Measurements from ENCODE around the gene ITGB1. TPM values are rescaled to one million over a fixed set of nuclear protein-coding genes. Genes with fewer than 3 reads are reported as not detected.

The ITGB1 gene
- total and polyA plus RNA-seq, 9 of the 15 experiments (the other 6 are each of a cell fraction or from before 2014, with no cell fraction given) = 40.2 to 194 (median 155) TPM

DNA sequence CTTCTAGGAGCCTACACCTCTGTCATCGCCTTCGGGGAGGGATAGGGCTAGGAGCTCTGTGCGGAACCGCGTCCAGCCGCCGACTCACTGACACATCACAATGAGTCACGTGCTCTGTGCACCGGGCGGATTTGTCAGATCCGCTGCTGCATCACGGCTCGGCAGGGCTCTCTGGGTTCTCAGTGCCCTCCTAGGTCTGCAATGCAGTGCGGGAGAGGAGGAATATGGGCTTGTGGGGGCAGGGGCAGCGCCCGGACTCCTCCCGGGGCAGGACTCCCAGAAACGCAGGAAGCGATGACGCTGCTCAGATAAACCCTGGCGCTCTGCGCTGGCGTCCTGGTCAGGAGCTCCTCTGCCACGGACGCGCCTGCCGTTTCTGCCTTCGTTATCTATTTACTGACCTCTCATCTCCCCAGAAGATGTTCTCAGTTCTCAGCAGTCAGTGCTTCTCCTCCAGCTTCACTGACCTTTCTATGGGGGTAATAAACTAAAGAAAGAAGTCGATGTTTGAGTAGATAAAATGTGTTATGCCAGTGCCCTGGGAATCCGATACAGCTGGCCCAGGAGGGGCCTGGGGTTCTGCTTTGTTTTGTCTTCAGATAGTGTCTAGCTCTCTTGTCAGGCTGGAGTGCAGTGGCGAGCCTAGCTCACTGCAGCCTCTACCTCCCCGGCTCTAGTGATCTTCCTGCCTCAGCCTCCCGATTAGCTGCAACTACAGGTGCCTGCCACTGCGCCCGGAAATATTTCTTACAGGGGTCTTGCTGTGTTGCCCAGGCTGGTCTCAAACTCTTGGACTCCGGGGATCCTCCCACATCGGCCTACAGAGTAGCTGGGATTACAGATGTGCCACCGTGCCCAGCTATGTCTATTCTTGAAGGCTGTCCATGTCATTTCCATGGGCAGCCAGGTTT is 22.8 kb upstream of the ITGB1 start (continued):
- TF ChIP-seq, protein P1, sequence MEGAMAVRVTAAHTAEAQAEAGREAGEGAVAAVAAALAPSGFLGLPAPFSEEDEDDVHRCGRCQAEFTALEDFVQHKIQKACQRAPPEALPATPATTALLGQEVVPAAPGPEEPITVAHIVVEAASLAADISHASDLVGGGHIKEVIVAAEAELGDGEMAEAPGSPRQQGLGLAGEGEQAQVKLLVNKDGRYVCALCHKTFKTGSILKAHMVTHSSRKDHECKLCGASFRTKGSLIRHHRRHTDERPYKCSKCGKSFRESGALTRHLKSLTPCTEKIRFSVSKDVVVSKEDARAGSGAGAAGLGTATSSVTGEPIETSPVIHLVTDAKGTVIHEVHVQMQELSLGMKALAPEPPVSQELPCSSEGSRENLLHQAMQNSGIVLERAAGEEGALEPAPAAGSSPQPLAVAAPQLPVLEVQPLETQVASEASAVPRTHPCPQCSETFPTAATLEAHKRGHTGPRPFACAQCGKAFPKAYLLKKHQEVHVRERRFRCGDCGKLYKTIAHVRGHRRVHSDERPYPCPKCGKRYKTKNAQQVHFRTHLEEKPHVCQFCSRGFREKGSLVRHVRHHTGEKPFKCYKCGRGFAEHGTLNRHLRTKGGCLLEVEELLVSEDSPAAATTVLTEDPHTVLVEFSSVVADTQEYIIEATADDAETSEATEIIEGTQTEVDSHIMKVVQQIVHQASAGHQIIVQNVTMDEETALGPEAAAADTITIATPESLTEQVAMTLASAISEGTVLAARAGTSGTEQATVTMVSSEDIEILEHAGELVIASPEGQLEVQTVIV (CRISPR knock-in tag; IDR thresholded peaks at IDR 0.05; ENCODE audit: borderline replicate concordance) = no peak
- peak; percentile 48; the same call in 1 of the 2 replicates for TF ChIP-seq SP1 (CRISPR knock-in tag; IDR thresholded peaks at IDR 0.05)
- TF ChIP-seq, protein P2, sequence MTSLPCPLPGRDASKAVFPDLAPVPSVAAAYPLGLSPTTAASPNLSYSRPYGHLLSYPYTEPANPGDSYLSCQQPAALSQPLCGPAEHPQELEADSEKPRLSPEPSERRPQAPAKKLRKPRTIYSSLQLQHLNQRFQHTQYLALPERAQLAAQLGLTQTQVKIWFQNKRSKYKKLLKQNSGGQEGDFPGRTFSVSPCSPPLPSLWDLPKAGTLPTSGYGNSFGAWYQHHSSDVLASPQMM (CRISPR knock-in tag; IDR thresholded peaks at IDR 0.05) = no peak
- TF ChIP-seq SRSF3 (IDR thresholded peaks at IDR 0.05; ENCODE audit: insufficient read depth, low read length) = no peak
- peak; percentile 74; the same call in 1 of the 2 replicates for TF ChIP-seq MTA1 (IDR thresholded peaks at IDR 0.05; ENCODE audit: borderline replicate concordance)
- peak; percentile 84 for TF ChIP-seq SMARCE1 (IDR thresholded peaks at IDR 0.05)
- no peak for TF ChIP-seq POLR2AphosphoS2 (IDR thresholded peaks at IDR 0.05; ENCODE audit: low read length)
- TF ChIP-seq SMARCA5 (IDR thresholded peaks at IDR 0.05) = no peak
- no peak for TF ChIP-seq ZNF212 (CRISPR knock-in tag; IDR thresholded peaks at IDR 0.05)
- no peak for TF ChIP-seq ZNF436 (CRISPR knock-in tag; IDR thresholded peaks at IDR 0.05)
- peak; percentile 49 for TF ChIP-seq POLR2B (IDR thresholded peaks at IDR 0.05; ENCODE audit: low read depth, partially characterized antibody)
- TF ChIP-seq RUNX1 (IDR thresholded peaks at IDR 0.05; ENCODE audit: low read depth) = 0 out of 2 replicates have a peak, but pooled peaks have one; percentile 25
- TF ChIP-seq ZNF239 (CRISPR knock-in tag; IDR thresholded peaks at IDR 0.05) = no peak
- TF ChIP-seq GATAD2A (IDR thresholded peaks at IDR 0.05) = peak; percentile 90
- TF ChIP-seq RBM22 (IDR thresholded peaks at IDR 0.05; ENCODE audit: low read depth, low read length, poor library complexity, severe bottlenecking) = no peak
- TF ChIP-seq MYBL2 (IDR thresholded peaks at IDR 0.05; ENCODE audit: low read depth) = no peak
- no peak for TF ChIP-seq MYBL2 (CRISPR knock-in tag; IDR thresholded peaks at IDR 0.05; ENCODE audit: borderline replicate concordance)
- TF ChIP-seq, protein P3, sequence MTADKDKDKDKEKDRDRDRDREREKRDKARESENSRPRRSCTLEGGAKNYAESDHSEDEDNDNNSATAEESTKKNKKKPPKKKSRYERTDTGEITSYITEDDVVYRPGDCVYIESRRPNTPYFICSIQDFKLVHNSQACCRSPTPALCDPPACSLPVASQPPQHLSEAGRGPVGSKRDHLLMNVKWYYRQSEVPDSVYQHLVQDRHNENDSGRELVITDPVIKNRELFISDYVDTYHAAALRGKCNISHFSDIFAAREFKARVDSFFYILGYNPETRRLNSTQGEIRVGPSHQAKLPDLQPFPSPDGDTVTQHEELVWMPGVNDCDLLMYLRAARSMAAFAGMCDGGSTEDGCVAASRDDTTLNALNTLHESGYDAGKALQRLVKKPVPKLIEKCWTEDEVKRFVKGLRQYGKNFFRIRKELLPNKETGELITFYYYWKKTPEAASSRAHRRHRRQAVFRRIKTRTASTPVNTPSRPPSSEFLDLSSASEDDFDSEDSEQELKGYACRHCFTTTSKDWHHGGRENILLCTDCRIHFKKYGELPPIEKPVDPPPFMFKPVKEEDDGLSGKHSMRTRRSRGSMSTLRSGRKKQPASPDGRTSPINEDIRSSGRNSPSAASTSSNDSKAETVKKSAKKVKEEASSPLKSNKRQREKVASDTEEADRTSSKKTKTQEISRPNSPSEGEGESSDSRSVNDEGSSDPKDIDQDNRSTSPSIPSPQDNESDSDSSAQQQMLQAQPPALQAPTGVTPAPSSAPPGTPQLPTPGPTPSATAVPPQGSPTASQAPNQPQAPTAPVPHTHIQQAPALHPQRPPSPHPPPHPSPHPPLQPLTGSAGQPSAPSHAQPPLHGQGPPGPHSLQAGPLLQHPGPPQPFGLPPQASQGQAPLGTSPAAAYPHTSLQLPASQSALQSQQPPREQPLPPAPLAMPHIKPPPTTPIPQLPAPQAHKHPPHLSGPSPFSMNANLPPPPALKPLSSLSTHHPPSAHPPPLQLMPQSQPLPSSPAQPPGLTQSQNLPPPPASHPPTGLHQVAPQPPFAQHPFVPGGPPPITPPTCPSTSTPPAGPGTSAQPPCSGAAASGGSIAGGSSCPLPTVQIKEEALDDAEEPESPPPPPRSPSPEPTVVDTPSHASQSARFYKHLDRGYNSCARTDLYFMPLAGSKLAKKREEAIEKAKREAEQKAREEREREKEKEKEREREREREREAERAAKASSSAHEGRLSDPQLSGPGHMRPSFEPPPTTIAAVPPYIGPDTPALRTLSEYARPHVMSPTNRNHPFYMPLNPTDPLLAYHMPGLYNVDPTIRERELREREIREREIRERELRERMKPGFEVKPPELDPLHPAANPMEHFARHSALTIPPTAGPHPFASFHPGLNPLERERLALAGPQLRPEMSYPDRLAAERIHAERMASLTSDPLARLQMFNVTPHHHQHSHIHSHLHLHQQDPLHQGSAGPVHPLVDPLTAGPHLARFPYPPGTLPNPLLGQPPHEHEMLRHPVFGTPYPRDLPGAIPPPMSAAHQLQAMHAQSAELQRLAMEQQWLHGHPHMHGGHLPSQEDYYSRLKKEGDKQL (CRISPR knock-in tag; IDR thresholded peaks at IDR 0.05; ENCODE audit: borderline replicate concordance) = no peak
- peak; percentile 80; the same call in 1 of the 2 replicates for TF ChIP-seq HIVEP1 (CRISPR knock-in tag; IDR thresholded peaks at IDR 0.05)
- TF ChIP-seq, protein P4, sequence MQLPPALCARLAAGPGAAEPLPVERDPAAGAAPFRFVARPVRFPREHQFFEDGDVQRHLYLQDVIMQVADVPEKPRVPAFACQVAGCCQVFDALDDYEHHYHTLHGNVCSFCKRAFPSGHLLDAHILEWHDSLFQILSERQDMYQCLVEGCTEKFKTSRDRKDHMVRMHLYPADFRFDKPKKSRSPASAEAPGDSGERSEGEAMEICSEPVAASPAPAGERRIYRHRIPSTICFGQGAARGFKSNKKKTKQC (CRISPR knock-in tag; IDR thresholded peaks at IDR 0.05) = peak; percentile 46; the same call in 1 of the 2 replicates
